ENCODE measurements around the gene FAM187B. TPM values are rescaled to one million over a fixed set of nuclear protein-coding genes. Genes with fewer than 3 reads are reported as not detected.

FAM187B gene
- not detected in 2 replicates for total RNA-seq

GRCh38 chr19:35228177-35228930 is at the start of gene FAM187B:
TSS of gene FAM187B (minus strand) at chr19:35228739. CDS start at chr19:35228680, 59 bp downstream.
- H3K36me3 ChIP-seq (ENCODE audit: control insufficient read depth, insufficient read depth, low read length), result no peaks in the 10 kb centered on the region
- no peak for TF ChIP-seq CTCF (IDR thresholded peaks at IDR 0.05; ENCODE audit: insufficient read depth, low read length, severe bottlenecking)
- no peak for FAIRE-seq
- DNase-seq (ENCODE audit: low read depth), result no peak
- H3K4me3 ChIP-seq (ENCODE audit: low read depth, low read length), result no peak within 1 kb of the TSS
- H3K27me3 ChIP-seq (ENCODE audit: control insufficient read depth, insufficient read depth, low read length), result peaks cover 2% of the 10 kb centered on the region

- no peak for TF ChIP-seq CTCF (IDR thresholded peaks at IDR 0.05; ENCODE audit: insufficient read depth, low read length, severe bottlenecking)
- FAIRE-seq (no peak), DNase-seq (ENCODE audit: low read depth) (no peak)
- Histone ChIP-seq H3K4me3 (ENCODE audit: low read depth, low read length) (no peak overlapping the region), H3K27me3 (ENCODE audit: control insufficient read depth, insufficient read depth, low read length) (no peaks in the 10 kb centered on the region), H3K36me3 (ENCODE audit: control insufficient read depth, insufficient read depth, low read length) (peaks cover 27% of the 10 kb centered on the region)
Observed at GRCh38 chr19:35276706-35277281, 48.3 kb upstream of the FAM187B start.

GRCh38 chr19:35274323-35274722 is 45.8 kb upstream of the FAM187B start:
- DNase-seq (ENCODE audit: low read depth) (no peak), FAIRE-seq (no peak)
- Histone ChIP-seq H3K4me3 (ENCODE audit: low read depth, low read length) (no peak overlapping the region), H3K36me3 (ENCODE audit: control insufficient read depth, insufficient read depth, low read length) (peaks cover 40% of the 10 kb centered on the region), H3K27me3 (ENCODE audit: control insufficient read depth, insufficient read depth, low read length) (no peaks in the 10 kb centered on the region)
- TF ChIP-seq CTCF (IDR thresholded peaks at IDR 0.05; ENCODE audit: insufficient read depth, low read length, severe bottlenecking), result no peak

- FAIRE-seq (no peak), DNase-seq (ENCODE audit: low read depth) (no peak)
- H3K27me3 ChIP-seq (ENCODE audit: control insufficient read depth, insufficient read depth, low read length), result no peaks in the 10 kb centered on the region
- H3K36me3 ChIP-seq (ENCODE audit: control insufficient read depth, insufficient read depth, low read length), result peaks cover 36% of the 10 kb centered on the region
- H3K4me3 ChIP-seq (ENCODE audit: low read depth, low read length), result no peak overlapping the region
- no peak for TF ChIP-seq CTCF (IDR thresholded peaks at IDR 0.05; ENCODE audit: insufficient read depth, low read length, severe bottlenecking)
Observed at GRCh38 chr19:35273686-35274259, 45.2 kb upstream of the FAM187B start.

- DNase-seq (ENCODE audit: low read depth) (no peak), FAIRE-seq (no peak)
- Histone ChIP-seq H3K4me3 (ENCODE audit: low read depth, low read length) (no peak overlapping the region), H3K36me3 (ENCODE audit: control insufficient read depth, insufficient read depth, low read length) (peaks cover 36% of the 10 kb centered on the region), H3K27me3 (ENCODE audit: control insufficient read depth, insufficient read depth, low read length) (no peaks in the 10 kb centered on the region)
- TF ChIP-seq CTCF (IDR thresholded peaks at IDR 0.05; ENCODE audit: insufficient read depth, low read length, severe bottlenecking), result no peak
Observed at GRCh38 chr19:35272954-35273649, 44.6 kb upstream of the FAM187B start.

All from bronchial epithelial cell (primary cell).